ENCODE results near the gene CIZ1.

CIZ1 gene

GRCh38 chr9:128204858-128205257, 13.5 kb upstream of the CIZ1 start:
- H3K4me3 ChIP-seq (ENCODE audit: low read depth, low read length) = no peak overlapping the region

GRCh38 chr9:128203707-128204551, 12.6 kb upstream of the CIZ1 start:
- H3K4me3 ChIP-seq (ENCODE audit: low read depth, low read length) = peak overlapping the region; percentile 45
- no peak for TF ChIP-seq CTCF (IDR thresholded peaks at IDR 0.05; ENCODE audit: borderline replicate concordance, insufficient read depth, low read depth, low read length)

More at GRCh38 chr9:128204858-128205257, 13.5 kb upstream of the CIZ1 start:
- TF ChIP-seq CTCF (IDR thresholded peaks at IDR 0.05; ENCODE audit: borderline replicate concordance, insufficient read depth, low read depth, low read length) = no peak

GRCh38 chr9:128203024-128203706, 11.8 kb upstream of the CIZ1 start, which contains the start of gene DNM1:
Gene DNM1 (plus strand): TSS chr9:128203379. CDS start chr9:128203471, 92 bp downstream.
- H3K4me3 ChIP-seq (ENCODE audit: low read depth, low read length) = peak within 1 kb of the TSS; percentile 45
- TF ChIP-seq CTCF (IDR thresholded peaks at IDR 0.05; ENCODE audit: borderline replicate concordance, insufficient read depth, low read depth, low read length) = peak; percentile 98

- H3K4me3 ChIP-seq (ENCODE audit: low read depth, low read length) = no peak overlapping the region
- no peak for TF ChIP-seq CTCF (IDR thresholded peaks at IDR 0.05; ENCODE audit: borderline replicate concordance, insufficient read depth, low read depth, low read length)
Measured at GRCh38 chr9:128202648-128203023, 11.3 kb upstream of the CIZ1 start.

- TF ChIP-seq CTCF (IDR thresholded peaks at IDR 0.05; ENCODE audit: borderline replicate concordance, insufficient read depth, low read depth, low read length) = no peak
Measured at GRCh38 chr9:128201441-128202369, 10.3 kb upstream of the CIZ1 start.

GRCh38 chr9:128193469-128194096, 2.2 kb upstream of the CIZ1 start:
- H3K4me3 ChIP-seq (ENCODE audit: low read depth, low read length) = no peak overlapping the region
- no peak for TF ChIP-seq CTCF (IDR thresholded peaks at IDR 0.05; ENCODE audit: borderline replicate concordance, insufficient read depth, low read depth, low read length)

More at GRCh38 chr9:128201441-128202369, 10.3 kb upstream of the CIZ1 start:
- H3K4me3 ChIP-seq (ENCODE audit: low read depth, low read length) = no peak overlapping the region
